Anterior cingulate cortex (tissue), 58 donors: ENCODE data around the gene MEF2B.

Source experiments
- DNase-seq, 58 donors: peaks; one replicate each; lab custom pipeline; 2025; lab: John Stamatoyannopoulos, UW

The MEF2B gene

DNA sequence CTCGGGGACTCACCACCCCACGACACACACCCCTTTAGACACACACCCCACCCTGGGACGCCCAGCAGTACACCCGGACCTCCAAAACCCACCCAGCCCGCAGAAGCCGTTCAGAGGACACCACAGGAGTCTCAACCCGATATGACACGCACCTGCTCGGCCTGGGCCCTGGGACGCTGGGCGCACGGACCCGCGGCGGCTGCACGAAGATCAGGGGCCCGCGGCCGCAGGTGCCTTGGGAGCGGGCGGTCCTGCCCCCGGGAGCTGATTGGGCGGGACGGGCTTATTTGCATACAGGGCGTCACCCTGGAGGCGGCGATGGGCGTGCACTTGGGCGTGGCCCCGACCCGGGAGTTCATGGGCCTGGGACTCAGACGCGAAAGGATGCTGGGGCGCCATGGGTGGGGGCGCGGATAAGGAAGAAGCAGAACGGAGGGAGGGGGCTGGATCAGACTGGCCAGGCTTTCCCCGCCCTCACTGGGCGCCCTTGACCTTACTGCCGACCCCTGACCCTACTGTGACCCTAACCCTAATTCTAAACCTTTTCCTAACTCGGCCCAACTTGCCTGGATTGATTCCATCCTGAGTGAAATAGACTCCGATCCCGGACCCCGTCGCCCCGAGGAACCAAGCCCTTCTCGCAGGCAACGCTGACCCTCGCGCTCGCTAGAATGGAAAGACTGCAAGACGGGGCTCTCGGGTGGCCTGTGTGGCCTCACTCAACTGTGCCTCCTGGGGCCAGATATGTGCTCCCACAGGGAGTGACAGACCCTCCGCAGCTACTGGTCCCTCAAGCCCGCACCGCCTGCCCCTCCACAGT lies at the start of gene MEF2B:
MEF2B (minus strand) TSS at position 211 of the 820 bp plus-strand sequence. CDS start 19,528 bp downstream, outside the sequence.
- DNase-seq, result peak in 43 of 58 donors; percentile 1 to 66 (median 30)

DNA sequence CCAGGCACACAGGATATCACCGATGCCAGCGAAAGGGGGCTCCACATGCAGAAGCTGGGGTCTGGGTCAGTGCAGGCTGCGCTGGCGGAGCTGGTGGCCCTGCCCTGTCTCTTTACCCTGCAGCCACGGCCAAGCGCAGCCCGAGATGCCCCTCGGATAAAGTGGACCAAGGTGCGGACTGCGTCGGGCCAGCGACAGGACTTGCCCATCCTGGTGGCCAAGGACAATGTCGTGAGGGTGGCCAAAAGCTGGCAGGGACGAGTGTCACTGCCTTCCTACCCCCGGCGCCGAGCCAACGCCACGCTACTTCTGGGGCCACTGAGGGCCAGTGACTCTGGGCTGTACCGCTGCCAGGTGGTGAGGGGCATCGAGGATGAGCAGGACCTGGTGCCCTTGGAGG lies 48.8 kb upstream of the MEF2B start:
- DNase-seq, result no peak

GRCh38 chr19:19217099-19217498 lies 47.0 kb upstream of the MEF2B start:
- no peak for DNase-seq

GRCh38 chr19:19215792-19216191 lies 45.7 kb upstream of the MEF2B start:
- DNase-seq, result no peak

DNA sequence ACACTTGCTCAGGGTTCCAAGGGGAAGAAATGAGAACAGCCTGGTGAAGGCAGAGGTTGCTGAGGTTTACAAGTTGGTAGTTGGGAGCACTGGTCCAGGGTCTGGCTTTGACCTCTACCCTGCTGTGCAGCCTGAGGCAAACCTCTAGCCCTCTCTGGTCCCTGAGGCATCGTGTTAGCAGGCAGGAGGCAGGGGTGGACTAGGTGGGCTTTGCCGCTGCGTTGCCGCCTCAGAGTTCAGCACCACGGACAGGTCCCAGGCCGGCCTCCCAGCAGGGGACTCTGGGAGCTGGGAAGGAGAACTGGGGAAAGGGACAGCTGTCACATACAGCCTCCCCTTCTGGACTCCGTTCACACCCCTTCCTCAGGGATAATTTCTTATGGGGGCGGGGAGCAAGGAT lies 44.8 kb upstream of the MEF2B start:
- peak in 2 of 58 donors; percentile 4 to 7 for DNase-seq

DNA sequence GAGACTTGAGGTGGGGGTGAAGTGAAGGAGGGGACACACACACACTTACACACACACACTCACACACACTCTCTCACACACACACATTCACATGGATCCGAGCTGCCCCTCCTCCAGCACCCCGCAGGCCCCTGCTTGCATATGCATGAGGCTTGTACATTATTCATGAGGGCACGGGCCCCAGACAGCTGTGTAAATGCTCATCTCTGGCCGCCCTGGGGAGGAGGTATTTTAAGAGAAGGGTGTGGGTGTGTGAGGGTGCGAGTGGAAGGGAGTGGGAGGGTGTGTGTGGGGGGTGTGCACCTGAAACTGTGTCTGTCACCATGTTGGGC lies 44.1 kb upstream of the MEF2B start:
- peak in 16 of 58 donors; percentile 3 to 48 (median 24) for DNase-seq

DNA sequence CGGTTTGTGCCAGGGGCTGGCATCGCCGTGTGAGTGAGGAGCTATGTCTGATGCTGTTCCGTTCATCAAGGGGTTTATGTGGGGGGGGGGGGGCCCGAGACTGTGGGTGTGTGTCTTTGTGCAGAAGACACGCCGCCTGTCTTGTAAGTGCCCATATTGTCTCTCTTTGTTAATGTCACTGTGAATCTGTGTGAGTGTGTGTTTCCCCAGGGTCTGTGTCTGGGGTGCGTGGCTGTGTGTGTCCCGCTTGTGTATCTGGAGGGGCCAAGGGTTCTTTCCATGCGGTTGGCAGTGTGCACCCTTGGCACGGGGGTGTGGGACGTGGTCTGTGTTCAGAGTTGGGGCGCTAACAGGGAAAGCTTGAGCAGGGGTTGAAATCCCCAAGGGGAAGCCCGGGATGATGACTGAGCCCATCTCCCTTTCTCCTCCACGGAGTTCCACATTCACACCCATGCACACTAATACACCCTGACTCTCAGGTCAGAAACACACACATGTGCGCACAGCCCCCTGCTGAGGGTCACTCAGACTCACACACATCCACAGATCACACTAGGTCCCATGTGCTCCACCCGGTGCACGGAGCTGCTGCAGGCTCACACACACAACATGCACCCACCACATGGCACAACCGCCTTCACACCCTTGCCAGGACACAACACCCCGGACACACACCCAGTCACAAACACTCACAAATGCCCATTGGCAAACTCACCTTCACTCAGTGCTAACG lies 43.5 kb upstream of the MEF2B start:
- peak in 18 of 58 donors; percentile 7 to 51 (median 28) for DNase-seq

- DNase-seq, result peak in 1 of 58 donors; percentile 29
These were observed 42.9 kb upstream of the MEF2B start for GRCh38 chr19:19212916-19213315.

GRCh38 chr19:19211499-19212420 lies 41.7 kb upstream of the MEF2B start, which contains the start of gene NCAN:
Gene NCAN (plus strand): TSS chr19:19211958. CDS start chr19:19216954, 4,996 bp downstream.
- DNase-seq, result peak in 38 of 58 donors; percentile 6 to 72 (median 26)

GRCh38 chr19:19209372-19209771 lies 39.3 kb upstream of the MEF2B start:
- DNase-seq, result no peak

DNA sequence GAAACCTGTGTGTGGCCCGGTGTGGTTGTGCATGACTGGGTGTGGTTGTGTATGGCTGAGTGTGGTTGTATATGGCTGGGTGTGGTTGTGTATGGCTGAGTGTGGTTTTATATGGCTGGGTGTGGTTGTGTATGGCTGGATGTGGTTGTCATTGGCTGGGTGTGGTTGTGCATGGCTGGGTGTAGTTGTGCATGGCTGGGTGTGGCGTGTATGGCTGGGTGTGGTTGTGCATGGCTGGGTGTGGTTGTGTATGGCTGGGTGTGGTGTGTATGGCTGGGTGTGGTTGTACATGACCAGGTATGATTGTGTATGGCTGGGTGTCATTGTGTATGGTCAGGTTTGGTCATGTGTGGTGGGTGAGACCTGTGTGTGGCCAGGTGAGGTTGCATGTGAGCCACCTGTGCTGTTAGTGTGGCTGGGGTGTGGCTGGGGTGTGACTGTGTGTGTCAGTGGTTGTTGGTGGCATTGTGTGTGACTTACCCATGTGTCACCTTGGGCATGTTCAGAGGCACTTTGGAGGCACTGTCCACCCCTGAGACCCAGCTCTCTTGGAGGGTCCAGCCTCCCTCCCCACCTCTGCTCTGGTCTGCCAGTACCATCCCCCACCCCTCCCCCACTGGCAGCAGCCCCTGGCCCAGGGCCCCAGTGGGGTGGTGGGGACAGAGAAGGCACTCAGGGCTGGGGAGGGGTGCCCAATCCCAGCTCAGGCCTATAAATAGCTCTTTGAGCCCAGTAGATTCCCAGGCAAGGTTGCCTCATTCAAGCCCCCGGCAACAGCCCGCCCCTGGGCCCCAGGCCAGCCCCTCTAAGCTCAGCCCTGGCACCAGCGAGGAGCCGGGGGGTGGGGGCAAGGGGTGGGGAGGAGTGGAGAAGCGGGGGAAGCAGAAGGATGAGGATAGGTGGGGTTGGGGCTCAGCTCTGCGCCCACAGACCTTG lies 37.8 kb upstream of the MEF2B start:
- peak in 53 of 58 donors; percentile 8 to 88 (median 62) for DNase-seq

GRCh38 chr19:19206938-19207337 lies 36.9 kb upstream of the MEF2B start:
- DNase-seq, result no peak

DNA sequence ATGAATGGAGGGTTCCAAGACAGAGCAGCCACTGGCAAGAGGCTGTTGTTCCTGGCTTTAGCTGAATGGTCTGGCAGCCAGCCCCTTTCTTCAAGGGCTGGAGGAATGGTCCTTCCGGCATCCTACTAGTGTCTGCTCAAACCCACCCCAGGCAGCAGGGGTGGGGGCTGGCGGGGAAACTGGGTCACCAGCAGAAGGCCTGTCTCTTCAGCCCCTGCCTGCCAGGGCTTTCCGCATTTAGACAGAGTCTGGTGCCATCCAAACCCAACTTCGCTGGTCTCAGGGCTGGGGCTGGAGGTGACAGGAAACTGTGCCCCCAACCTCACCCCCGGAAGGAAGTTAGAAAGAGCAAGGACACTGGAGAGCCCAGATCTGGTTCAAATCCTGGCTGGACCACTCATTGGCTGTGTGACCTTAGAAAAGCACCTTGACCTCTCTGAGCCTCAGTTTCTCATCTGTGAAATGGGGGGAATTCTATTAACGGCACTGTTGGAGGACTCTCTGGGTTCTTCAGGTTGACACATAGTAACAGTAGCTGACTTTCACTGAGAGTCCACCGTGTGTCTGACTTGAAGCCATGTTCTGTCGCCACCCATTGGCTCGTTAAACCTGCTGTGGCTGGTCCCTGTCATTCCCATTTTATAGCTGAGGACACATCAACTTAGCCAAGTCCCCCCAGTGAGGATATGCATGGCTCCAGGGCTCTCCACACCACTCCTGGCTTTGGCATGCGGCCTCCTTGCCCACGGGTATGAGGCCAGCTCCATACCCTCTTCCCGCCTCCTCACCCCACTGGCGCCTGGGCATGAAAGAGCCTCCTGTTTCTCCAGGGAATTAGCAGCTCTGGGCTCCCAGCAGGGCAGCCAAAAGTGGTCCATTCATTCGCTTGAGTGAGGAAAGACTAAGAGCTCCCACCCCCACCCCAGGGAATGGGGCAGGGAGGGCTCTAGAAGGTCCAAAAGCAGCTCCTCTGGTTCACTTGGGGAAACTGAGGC lies 35.6 kb upstream of the MEF2B start:
- peak in 55 of 58 donors; percentile 3 to 94 (median 64) for DNase-seq

GRCh38 chr19:19204181-19204580 lies 34.1 kb upstream of the MEF2B start:
- DNase-seq, result no peak

- peak; percentile 37 to 94 (median 85) for DNase-seq
These were observed 33.2 kb upstream of the MEF2B start, which contains the start of gene NR2C2AP for GRCh38 chr19:19203012-19203856. Gene NR2C2AP (minus strand): TSS chr19:19203414. CDS start chr19:19203060, 354 bp downstream.

DNA sequence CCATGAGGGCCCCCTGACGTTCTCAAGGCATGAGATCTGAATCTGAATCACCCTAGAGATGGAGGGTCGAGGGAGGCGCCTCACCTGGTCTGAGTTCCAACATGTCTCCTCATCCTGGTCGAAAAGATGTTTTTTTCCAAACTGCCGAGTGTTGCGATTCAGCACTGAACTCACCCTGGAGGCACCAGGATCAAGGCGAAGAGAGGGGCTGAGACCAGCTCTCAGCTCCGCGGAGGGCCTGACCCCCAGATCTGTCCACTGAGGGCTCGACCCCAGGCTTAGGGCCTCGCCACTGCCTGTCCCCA lies 32.6 kb upstream of the MEF2B start:
- no peak for DNase-seq
